H1 (cell line): ENCODE results near the gene NPL. TPM values are rescaled to one million over a fixed set of nuclear protein-coding genes. Genes with fewer than 3 reads are reported as not detected.

Source experiments
- CTCF ChIA-PET: fragments of 300-600 bp; sonication (Branson Sonifier 250); formaldehyde crosslinking; loops from one replicate; lab custom pipeline; 2021; ENCODE audit not compliant: partially characterized antibody; lab: Charles Lee
- POLR2A ChIA-PET: fragments of 300-600 bp; sonication (Branson Sonifier 250); formaldehyde crosslinking; loops from one replicate; lab custom pipeline; 2021; ENCODE audit warnings: inconsistent platforms; ENCODE audit not compliant: partially characterized antibody; lab: Charles Lee
- DNase-seq, 2 experiments: peaks; one replicate each; pipeline versions ENCODE4 v3.0.0 to v3.0.0-alpha.2; 2010 to 2022; ENCODE audit warnings: low spot score in 2 of 2, low read depth in 1 of 2, mixed read lengths in 1 of 2
- FAIRE-seq: peaks from 2 replicates; lab custom pipeline; 2011; peaks lifted over from hg19 to GRCh38; lab: Jason Lieb, UNC
- H2AFZ ChIP-seq: 2 replicates; pipeline ENCODE4 v1.8.1; 2012; ENCODE audit warnings: low read length, inconsistent platforms
- H2AK5ac ChIP-seq: 2 replicates; pipeline ENCODE4 v1.6.1; 2013; ENCODE audit warnings: low read depth, low read length
- H2BK120ac ChIP-seq: replicated peaks from 2 replicates; pipeline ENCODE3; 2013; ENCODE audit warnings: low read depth, low read length, inconsistent platforms
- H2BK12ac ChIP-seq: 2 replicates; pipeline ENCODE4 v1.6.1; 2013; ENCODE audit warnings: low read depth, low read length
- H2BK15ac ChIP-seq: 2 replicates; pipeline ENCODE4 v1.6.1; 2013; ENCODE audit warnings: low read length
- H2BK20ac ChIP-seq: 2 replicates; pipeline ENCODE4 v1.6.1; 2013; ENCODE audit warnings: low read length
- H2BK5ac ChIP-seq: 2 replicates; pipeline ENCODE4 v1.6.1; 2013; ENCODE audit warnings: low read depth, low read length
- H3K14ac ChIP-seq: 2 replicates; pipeline ENCODE4 v1.6.1; 2013; ENCODE audit warnings: inconsistent platforms; ENCODE audit not compliant: insufficient read length
- H3K18ac ChIP-seq: 2 replicates; pipeline ENCODE4 v1.6.1; 2013; ENCODE audit warnings: low read length; ENCODE audit errors: extremely low read depth
- H3K23ac ChIP-seq: 2 replicates; pipeline ENCODE4 v1.6.1; 2013; ENCODE audit warnings: inconsistent platforms; ENCODE audit not compliant: insufficient read length
- H3K23me2 ChIP-seq: 2 replicates; pipeline ENCODE4 v1.6.1; 2013; ENCODE audit warnings: low read depth, low read length
- H3K27ac ChIP-seq: 2 replicates; pipeline ENCODE4 v1.6.1; 2011; ENCODE audit warnings: low read depth, low read length, inconsistent platforms
- H3K27me3 ChIP-seq, 4 experiments: replicated peaks in 1 of 4; 1 replicate in 1 of 4; 2 replicates in 3 of 4; pipeline versions ENCODE4 v1.6.1 to v1.8.1; 2011 to 2013; ENCODE audit warnings: low read length in 3 of 4, mild to moderate bottlenecking in 3 of 4, inconsistent platforms in 2 of 4, mixed read lengths in 2 of 4, moderate library complexity in 1 of 4; ENCODE audit not compliant: control insufficient read depth in 3 of 4, insufficient read depth in 3 of 4; ENCODE audit errors: extremely low read depth in 1 of 4
- H3K36me3 ChIP-seq, 4 experiments: 2 replicates each; pipeline versions ENCODE4 v1.6.1 to v1.8.1; 2011 to 2013; ENCODE audit warnings: mild to moderate bottlenecking in 4 of 4, low read length in 3 of 4, moderate library complexity in 2 of 4, control low read depth in 1 of 4, inconsistent platforms in 1 of 4; ENCODE audit not compliant: insufficient read depth in 4 of 4, control insufficient read depth in 2 of 4
- H3K4ac ChIP-seq: replicated peaks from 2 replicates; pipeline ENCODE3; 2013; ENCODE audit warnings: low read length, low read depth, mixed read lengths, inconsistent platforms; ENCODE audit not compliant: insufficient read length
- H3K4me1 ChIP-seq, 4 experiments: replicated peaks in 1 of 4; 1 replicate in 1 of 4; 2 replicates in 3 of 4; pipeline versions ENCODE4 v1.6.1 to v1.8.1; 2011 to 2013; ENCODE audit warnings: low read length in 3 of 4, inconsistent platforms in 2 of 4, mixed read lengths in 1 of 4; ENCODE audit not compliant: insufficient read depth in 4 of 4, control insufficient read depth in 3 of 4
- H3K4me2 ChIP-seq, 2 experiments: 2 replicates each; pipeline versions ENCODE4 v1.6.1 to v1.8.1; 2011 to 2013; ENCODE audit warnings: low read depth in 2 of 2, low read length in 2 of 2, control low read depth in 1 of 2, inconsistent platforms in 1 of 2, mild to moderate bottlenecking in 1 of 2; ENCODE audit not compliant: insufficient read depth in 1 of 2
- H3K4me3 ChIP-seq, 4 experiments: fragments of 200-600, 300-600 bp in 1 of 4; sonication (generic), shearing (Covaris generic), sonication (Bioruptor Twin) in 1 of 4; 2 replicates each; pipeline versions ENCODE4 v1.5.1 to v1.8.1; 2011 to 2016; ENCODE audit warnings: low read length in 4 of 4, low read depth in 3 of 4, control low read depth in 2 of 4, inconsistent platforms in 2 of 4, mild to moderate bottlenecking in 2 of 4, mixed read lengths in 1 of 4, moderate library complexity in 1 of 4; ENCODE audit not compliant: insufficient read depth in 2 of 4; ENCODE audit errors: extremely low read depth in 1 of 4
- H3K56ac ChIP-seq: replicated peaks from 2 replicates; pipeline ENCODE3; 2013; ENCODE audit warnings: low read depth, mild to moderate bottlenecking, mixed read lengths, low read length, inconsistent platforms; ENCODE audit not compliant: insufficient read length
- H3K79me1 ChIP-seq: 2 replicates; pipeline ENCODE4 v1.6.1; 2013; ENCODE audit warnings: low read depth, low read length, control low read depth
- H3K79me2 ChIP-seq, 2 experiments: 2 replicates each; pipeline versions ENCODE4 v1.6.1 to v1.8.1; 2012 to 2013; ENCODE audit warnings: low read length in 2 of 2, mild to moderate bottlenecking in 2 of 2, inconsistent platforms in 1 of 2; ENCODE audit not compliant: insufficient read depth in 2 of 2, control insufficient read depth in 1 of 2
- H3K9ac ChIP-seq, 4 experiments: replicated peaks in 1 of 4; 1 replicate in 1 of 4; 2 replicates in 3 of 4; pipeline versions ENCODE4 v1.6.1 to v1.8.1; 2011 to 2013; ENCODE audit warnings: low read depth in 3 of 4, low read length in 3 of 4, control low read depth in 2 of 4, mild to moderate bottlenecking in 2 of 4, moderate library complexity in 2 of 4, inconsistent platforms in 1 of 4; ENCODE audit errors: extremely low read depth in 1 of 4
- H3K9me3 ChIP-seq, 2 experiments: 2 replicates each; pipeline versions ENCODE4 v1.6.1 to v1.8.1; 2012 to 2013; ENCODE audit warnings: mild to moderate bottlenecking in 2 of 2, moderate library complexity in 2 of 2, control low read depth in 1 of 2, inconsistent platforms in 1 of 2, low read depth in 1 of 2, low read length in 1 of 2, mixed read lengths in 1 of 2; ENCODE audit not compliant: insufficient read depth in 2 of 2
- H4K20me1 ChIP-seq, 2 experiments: replicated peaks in 1 of 2; 2 replicates each; pipeline versions ENCODE3 to v1.8.1; 2011 to 2013; ENCODE audit warnings: inconsistent platforms in 2 of 2, low read length in 2 of 2, mild to moderate bottlenecking in 1 of 2; ENCODE audit not compliant: insufficient read depth in 2 of 2, control insufficient read depth in 1 of 2
- H4K5ac ChIP-seq: 2 replicates; pipeline ENCODE4 v1.6.1; 2013; ENCODE audit warnings: low read length, low read depth, mixed read lengths, inconsistent platforms; ENCODE audit not compliant: insufficient read length
- H4K8ac ChIP-seq: 2 replicates; pipeline ENCODE4 v1.8.0; 2013; ENCODE audit warnings: mild to moderate bottlenecking, moderate library complexity, low read length, inconsistent platforms; ENCODE audit not compliant: insufficient read depth; ENCODE audit errors: extremely low read depth
- H4K91ac ChIP-seq: replicated peaks from 2 replicates; pipeline ENCODE3; 2013; ENCODE audit warnings: low read length, mixed read lengths, inconsistent platforms; ENCODE audit not compliant: insufficient read length
- ASH2L ChIP-seq: fragments of 200-600, 300-600 bp; sonication (generic); IDR thresholded peaks from one replicate; pipeline ENCODE4 v1.7.1; 2017; ENCODE audit warnings: low read length
- BACH1 ChIP-seq: IDR thresholded peaks from 2 replicates; pipeline ENCODE4 v1.6.1; 2012; ENCODE audit warnings: low read length, improper control_type of control experiment
- BRCA1 ChIP-seq: IDR thresholded peaks from 2 replicates; pipeline ENCODE4 v1.6.1; 2012; ENCODE audit warnings: low read depth, low read length, improper control_type of control experiment
- EZH2 ChIP-seq: fragments of 200-600 bp; sonication (generic); IDR thresholded peaks from 2 replicates; pipeline ENCODE4 v1.7.1; 2012; ENCODE audit warnings: low read depth, mild to moderate bottlenecking, moderate library complexity, low read length, inconsistent platforms; ENCODE audit not compliant: severe bottlenecking
- FOSL1 ChIP-seq: IDR thresholded peaks from 2 replicates; pipeline ENCODE4 v1.6.1; 2011; ENCODE audit warnings: mild to moderate bottlenecking, low read depth, low read length, moderate library complexity; ENCODE audit not compliant: insufficient read depth
- NANOG ChIP-seq: IDR thresholded peaks from 2 replicates; pipeline ENCODE4 v1.6.1; 2011; ENCODE audit warnings: low read length, low read depth, mild to moderate bottlenecking, inconsistent platforms; ENCODE audit not compliant: insufficient read depth, poor library complexity, severe bottlenecking
- PHF8 ChIP-seq: fragments of 200-600 bp; sonication (generic); conservative IDR thresholded peaks from 2 replicates; pipeline ENCODE4 v1.7.1; 2012; ENCODE audit warnings: low read depth, mild to moderate bottlenecking, inconsistent platforms, low read length, moderate library complexity
- SP4 ChIP-seq: IDR thresholded peaks from 2 replicates; pipeline ENCODE4 v1.6.1; 2012; ENCODE audit warnings: low read length, inconsistent platforms
- WGBS, 2 experiments: shearing (Covaris generic) in 1 of 2; methylation state at CpG; one replicate each; pipeline versions ENCODE4 v1.1.6 to v1.1.7; 2013 to 2015; ENCODE audit warnings: low lambda C conversion rate in 2 of 2, mixed read lengths in 2 of 2, inconsistent platforms in 1 of 2, low coverage in 1 of 2, missing lambda C conversion rate in 1 of 2; ENCODE audit not compliant: insufficient replicate concordance in 2 of 2, insufficient coverage in 1 of 2, insufficient read length in 1 of 2; ENCODE audit errors: extremely low coverage in 1 of 2, missing lambda C conversion rate in 1 of 2; 5-methylcytosine and 5-hydroxymethylcytosine counted together
- polyA plus RNA-seq, 7 experiments: library from polyadenylated mRNA; depleted of rRNA in 3 of 7; stranded (reverse) in 5 of 7; unstranded in 2 of 7; fragments of >200 nt in 5 of 7; fragments of 200-250 nt in 2 of 7; gene quantifications; 1 replicate in 5 of 7; 2 replicates in 1 of 7; 4 replicates in 1 of 7; pipeline versions ENCODE4 v1.2.1 to v1.2.3, GENCODE V29; 2011 to 2013; ENCODE audit warnings: missing spikeins in 2 of 7, mixed read lengths in 2 of 7
- total RNA-seq: library from RNA; stranded (reverse); fragmentation: NEBNext Ultra II Directional; extraction: Animal tissue kit (Norgen Biotek cat#: 25700); gene quantifications from 2 replicates; pipeline ENCODE4 v1.2.1, GENCODE V29; 2021

NPL gene
- total and polyA plus RNA-seq, 2 of the 8 experiments (the other 6 are each of a cell fraction or from before 2014, with no cell fraction given), result 2.2 to 4.4 TPM

- H4K5ac ChIP-seq, result no peak overlapping the region
- 88% methylated on average over 1 of the region's 1 CpG; no CpG with 5 or more reads in 1 of the 2 experiments for WGBS, 2 experiments
- CTCF ChIA-PET, result interaction anchor here (0.7 to 2.0 kb wide), 3 partner anchors 11 to 52 kb away, joined by 3 to 8 read pairs (median 3); no protein-coding TSS in a partner anchor
- 0 out of 4 replicates have a peak overlapping the region, but pooled peaks of 1 of the 2 experiments have one; percentile 15 for H3K4me2 ChIP-seq
- H3K4me3 ChIP-seq, result 0 out of 8 replicates have a peak overlapping the region, but pooled peaks of 1 of the 4 experiments have one; percentile 9
- H3K36me3 ChIP-seq, result peaks cover 22 to 89% (median 51%) of the 10 kb centered on the region in 4 experiments
- H3K18ac ChIP-seq, result no peak overlapping the region
- no peak overlapping the region for H3K4ac ChIP-seq
- peaks cover 3% of the 10 kb centered on the region; the same call in 1 of the 2 replicates for H3K23me2 ChIP-seq
- no peak overlapping the region for H2AK5ac ChIP-seq
- FAIRE-seq, result no peak
- H3K23ac ChIP-seq, result no peak overlapping the region
- H2AFZ ChIP-seq, result no peak overlapping the region
- peaks cover 0 to 15% (median 6%) of the 10 kb centered on the region in 4 experiments; a peak in 4 of 7 replicates for H3K4me1 ChIP-seq
- H4K91ac ChIP-seq, result no peak overlapping the region
- peaks cover 53 to 100% of the 10 kb centered on the region in 2 experiments for H3K79me2 ChIP-seq
- peaks cover 36 to 68% of the 10 kb centered on the region in 2 experiments for H4K20me1 ChIP-seq
- H3K79me1 ChIP-seq, result peaks cover 6% of the 10 kb centered on the region
- H2BK20ac ChIP-seq, result no peak overlapping the region
- no peak overlapping the region for H3K56ac ChIP-seq
- no peak overlapping the region for H3K27ac ChIP-seq
- no peaks in the 10 kb centered on the region for H3K27me3 ChIP-seq
- no peak overlapping the region for H3K14ac ChIP-seq
- no peak overlapping the region for H2BK15ac ChIP-seq
- DNase-seq, result no peak
- POLR2A ChIA-PET, result interaction anchor here (0.6 to 7.9 kb wide), 12 partner anchors 9 to 101 kb away, joined by 3 to 93 read pairs (median 10); no protein-coding TSS in a partner anchor
- H2BK120ac ChIP-seq, result no peak overlapping the region
- no peaks in the 10 kb centered on the region for H3K9me3 ChIP-seq
- H2BK5ac ChIP-seq, result no peak overlapping the region
- no peak overlapping the region for H2BK12ac ChIP-seq
- H3K9ac ChIP-seq, result no peak overlapping the region
- H4K8ac ChIP-seq, result no peak overlapping the region
- TF ChIP-seq PHF8, result no peak
- no peak for TF ChIP-seq SP4
- TF ChIP-seq ASH2L, result no peak
- no peak for TF ChIP-seq FOSL1
- TF ChIP-seq NANOG, result no peak
- no peak for TF ChIP-seq BRCA1
- TF ChIP-seq BACH1, result no peak
- TF ChIP-seq EZH2, result no peak
Observed at GRCh38 chr1:182845379-182845778, 55.8 kb downstream of the NPL start.
